NCI-H446 (cell line): Measurements from ENCODE around the gene STPG2.

Experiments
- DNase-seq, 2 experiments: peaks; one replicate each; lab custom pipeline; 2025; lab: John Stamatoyannopoulos, UW

Gene STPG2

GRCh38 chr4:98143001-98143899 is at the start of gene STPG2:
TSS of gene STPG2 (minus strand) at chr4:98143476.
- peak; percentile 78 to 94 for DNase-seq

DNA sequence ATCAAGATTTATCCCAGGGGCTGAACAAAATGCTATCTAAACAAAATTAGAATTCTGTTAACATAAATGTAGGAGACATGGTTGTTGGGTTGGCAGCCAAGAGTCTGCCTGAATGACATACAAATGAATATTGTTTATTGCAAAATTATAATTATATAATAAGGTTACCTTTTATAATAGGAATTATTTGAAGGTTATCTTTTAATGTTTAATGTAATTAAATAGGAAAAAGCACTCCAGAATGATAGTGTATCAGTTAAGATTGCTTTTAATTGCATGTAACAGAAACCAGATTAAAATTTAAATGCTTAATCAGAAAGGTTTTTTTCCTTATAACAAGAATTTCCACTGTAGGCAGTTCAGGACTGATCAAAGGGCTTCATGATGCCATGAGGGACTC is 42.0 kb upstream of the STPG2 start:
- DNase-seq, result no peak

DNA sequence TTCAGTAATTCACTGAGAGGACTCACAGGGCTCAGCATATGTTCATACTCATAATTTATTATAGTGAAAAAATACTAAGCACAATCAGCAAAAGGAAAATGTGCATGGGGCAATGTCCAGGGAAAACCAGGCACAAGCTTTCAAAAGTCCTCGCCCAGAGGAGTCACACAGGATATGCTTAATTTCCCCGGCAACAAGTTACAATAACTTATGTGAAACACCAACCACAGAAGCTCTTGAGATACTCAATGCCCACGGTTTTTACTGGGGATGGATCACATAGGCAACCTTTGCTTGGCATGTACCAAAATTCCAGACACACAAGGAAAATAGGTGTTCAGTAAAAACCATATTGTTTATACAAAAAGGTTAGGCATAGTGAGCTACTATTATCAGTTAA is 38.5 kb upstream of the STPG2 start:
- DNase-seq, result no peak

DNA sequence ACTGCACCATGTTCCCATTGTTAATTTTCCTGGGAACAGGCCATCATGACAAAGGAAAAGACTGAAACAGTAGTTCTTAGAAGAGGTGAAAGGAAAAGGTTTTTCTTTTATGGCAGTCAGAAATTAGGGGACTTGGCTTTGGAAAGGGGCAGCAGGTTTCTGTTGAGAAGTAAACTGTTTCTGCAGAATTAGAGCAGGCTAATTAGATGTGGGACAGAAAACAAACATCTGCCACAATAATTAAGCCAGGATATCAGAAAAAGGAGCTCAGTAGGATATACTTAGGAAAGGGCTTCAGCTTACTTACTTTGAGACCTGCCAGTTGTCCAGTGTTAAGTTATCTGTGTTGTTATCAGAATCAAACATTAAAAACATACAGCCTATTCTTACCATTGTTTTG is 36.7 kb upstream of the STPG2 start:
- DNase-seq, result peak in 1 of 2 experiments; percentile 27

- DNase-seq, result no peak
Observed at GRCh38 chr4:98176531-98176930, 33.3 kb upstream of the STPG2 start.

DNA sequence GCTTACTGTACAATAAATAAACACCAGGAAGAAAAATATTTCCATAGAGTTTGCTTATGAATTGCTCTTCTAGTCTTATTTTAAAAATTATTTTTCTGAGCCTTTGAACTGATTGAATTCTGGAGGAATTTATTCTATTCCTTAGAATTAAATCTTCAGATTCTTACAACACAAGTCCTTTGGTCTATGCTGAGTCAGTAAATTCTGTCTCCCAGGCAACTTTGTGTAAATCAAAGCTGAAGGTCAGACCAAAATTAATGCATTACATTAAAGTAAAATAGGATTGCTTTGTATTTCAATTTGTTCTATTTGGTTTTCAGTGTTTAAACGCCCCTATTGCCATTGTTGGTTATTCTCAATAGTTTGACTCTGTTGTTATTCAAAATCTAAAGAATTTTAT is 26.8 kb upstream of the STPG2 start:
- DNase-seq, result no peak

GRCh38 chr4:98166731-98167041 is 23.4 kb upstream of the STPG2 start:
- DNase-seq, result no peak

DNA sequence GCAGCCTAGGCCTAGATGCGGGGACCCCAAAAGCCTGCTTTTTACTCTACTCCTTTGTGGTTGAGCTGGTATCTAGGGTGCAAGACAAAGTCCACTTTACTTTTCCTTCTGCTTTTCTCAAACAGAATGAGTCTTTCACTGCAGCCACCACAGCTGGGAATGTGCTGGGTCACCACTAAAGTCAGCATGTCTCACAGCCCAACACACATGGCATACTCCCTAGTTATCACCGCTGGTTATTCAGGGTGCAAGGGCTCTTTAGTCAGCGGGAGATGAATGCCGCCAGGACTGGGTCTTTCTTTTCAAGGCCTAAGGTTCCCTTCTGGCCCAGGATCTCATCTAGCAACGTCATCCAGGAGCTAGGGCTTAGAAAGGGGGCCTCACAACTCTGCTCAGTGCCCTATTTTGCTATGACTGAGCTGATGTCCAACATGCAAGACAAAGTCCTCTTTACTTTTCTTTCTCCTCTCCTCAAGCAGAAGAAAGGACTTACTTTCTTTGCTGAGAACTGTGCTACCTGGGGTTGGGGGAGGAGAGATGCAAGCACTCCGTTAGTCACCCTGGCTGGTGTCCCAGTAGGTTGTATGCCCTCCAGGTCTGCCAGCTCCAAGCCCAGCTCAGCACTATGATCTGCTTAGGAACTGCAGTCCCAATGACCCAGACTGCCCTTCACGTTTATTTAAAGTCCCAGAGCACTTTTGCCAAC is 22.9 kb upstream of the STPG2 start:
- peak in 1 of 2 experiments; percentile 4 for DNase-seq

DNA sequence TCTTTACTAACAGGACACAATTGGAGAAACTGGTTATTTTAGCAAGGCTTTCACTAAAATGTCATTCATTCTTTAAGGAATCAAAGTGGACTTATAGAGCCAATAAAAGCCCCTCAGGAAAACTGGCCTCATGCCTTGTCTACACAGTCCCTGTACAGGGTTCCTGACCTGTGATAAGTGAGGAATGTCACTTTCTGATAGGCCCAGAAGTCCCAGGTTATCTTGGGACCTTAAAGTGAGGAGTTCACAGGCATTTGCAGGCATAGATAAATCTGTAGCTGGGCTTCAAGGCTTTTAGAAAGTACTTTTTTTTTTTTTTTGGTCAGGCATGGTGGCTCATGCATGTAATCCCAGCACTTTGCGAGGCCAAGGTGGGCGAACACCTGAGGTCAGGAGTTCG is 19.4 kb upstream of the STPG2 start:
- no peak for DNase-seq

DNA sequence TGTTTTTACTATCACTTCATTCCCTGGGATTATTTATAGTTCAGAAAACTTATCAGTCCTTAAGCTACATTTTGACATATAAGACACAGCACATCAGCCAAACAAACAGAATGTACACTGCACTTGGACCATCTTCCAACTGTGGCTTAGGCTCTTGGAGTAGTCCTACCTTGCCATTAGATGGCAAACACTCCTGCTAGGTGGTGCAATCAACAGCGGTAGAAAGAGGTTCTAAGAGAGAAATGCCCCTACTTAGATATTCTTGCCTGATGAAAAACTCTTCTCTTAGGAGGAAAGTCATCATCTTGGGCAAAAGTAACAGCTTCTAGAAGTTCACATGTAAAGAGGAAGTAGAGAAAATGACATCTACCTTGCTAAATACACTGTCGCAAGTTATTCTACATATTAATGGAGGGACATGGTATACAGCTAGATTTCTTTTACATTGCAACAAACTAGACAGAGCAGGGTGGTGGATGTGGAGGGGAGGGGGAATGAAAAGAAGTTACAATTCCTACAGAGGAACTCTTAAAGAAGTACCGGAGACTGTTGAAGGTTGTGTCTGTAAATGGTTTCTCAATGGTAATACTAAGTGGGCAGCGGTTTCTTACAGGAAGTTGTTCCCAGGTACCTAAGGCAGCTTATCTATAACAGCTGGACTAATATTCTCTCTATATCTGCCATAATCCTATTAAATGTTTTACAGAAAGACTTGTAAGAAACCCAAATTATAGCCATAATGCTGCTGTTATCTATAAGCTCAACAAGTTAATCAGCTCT is 8.1 kb upstream of the STPG2 start:
- DNase-seq, result no peak

DNA sequence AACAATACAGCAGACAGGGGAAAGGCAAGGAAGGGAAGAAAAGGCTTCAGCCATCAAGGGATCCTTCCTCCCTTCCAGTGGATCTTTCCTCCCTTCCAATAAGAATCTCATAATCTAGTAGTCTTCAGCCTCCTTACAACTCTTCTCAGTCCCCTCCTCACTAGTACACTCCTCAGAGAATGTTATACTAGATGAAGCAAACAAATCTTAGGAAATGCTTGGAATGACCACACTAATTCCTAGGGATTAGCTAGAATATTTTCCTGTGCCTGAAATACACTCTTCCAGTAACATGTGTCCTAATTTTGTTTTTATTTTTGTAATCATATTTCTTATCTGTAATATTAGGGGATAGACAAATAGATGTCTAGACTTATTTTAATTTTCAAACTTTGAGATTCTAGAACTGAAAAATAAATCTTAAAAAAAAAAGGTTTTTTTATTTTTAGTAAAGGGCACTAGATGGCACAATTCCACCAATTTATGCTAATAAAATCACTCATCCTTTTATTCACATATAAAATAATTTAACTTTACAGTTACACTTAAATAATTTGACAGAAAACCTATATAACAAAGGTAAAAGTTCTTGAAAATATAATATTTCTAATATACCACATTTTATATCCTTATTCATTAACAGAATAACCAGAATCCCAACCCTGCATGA is 7.0 kb upstream of the STPG2 start:
- DNase-seq, result no peak

GRCh38 chr4:98148856-98149255 is 5.6 kb upstream of the STPG2 start:
- DNase-seq, result no peak

DNA sequence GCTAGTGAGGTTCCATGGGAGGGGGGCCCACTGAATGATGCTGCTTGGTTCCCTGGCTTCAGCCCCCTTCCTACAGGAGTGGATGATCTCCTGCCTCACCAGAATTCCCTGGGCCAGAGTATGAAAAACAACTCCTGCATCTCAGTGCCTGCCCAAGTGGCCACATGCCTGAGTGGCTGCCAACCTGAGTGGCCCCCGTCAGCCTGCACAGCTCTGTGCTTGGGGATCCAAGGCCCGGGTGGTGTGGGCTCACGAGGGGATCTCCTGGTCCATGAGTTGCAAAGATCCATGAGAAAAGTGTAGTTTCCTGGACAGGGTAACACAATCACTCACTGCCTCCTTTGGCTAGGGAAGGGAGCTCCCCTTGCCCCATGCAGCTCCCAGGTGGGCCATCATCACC is 17.1 kb downstream of the STPG2 start:
- DNase-seq, result no peak

GRCh38 chr4:98125585-98125984 is 17.7 kb downstream of the STPG2 start:
- no peak for DNase-seq

- no peak for DNase-seq
Observed at GRCh38 chr4:98117363-98117762, 25.9 kb downstream of the STPG2 start.

GRCh38 chr4:98113012-98113411 is 30.3 kb downstream of the STPG2 start:
- DNase-seq, result peak in 1 of 2 experiments; percentile 64

DNA sequence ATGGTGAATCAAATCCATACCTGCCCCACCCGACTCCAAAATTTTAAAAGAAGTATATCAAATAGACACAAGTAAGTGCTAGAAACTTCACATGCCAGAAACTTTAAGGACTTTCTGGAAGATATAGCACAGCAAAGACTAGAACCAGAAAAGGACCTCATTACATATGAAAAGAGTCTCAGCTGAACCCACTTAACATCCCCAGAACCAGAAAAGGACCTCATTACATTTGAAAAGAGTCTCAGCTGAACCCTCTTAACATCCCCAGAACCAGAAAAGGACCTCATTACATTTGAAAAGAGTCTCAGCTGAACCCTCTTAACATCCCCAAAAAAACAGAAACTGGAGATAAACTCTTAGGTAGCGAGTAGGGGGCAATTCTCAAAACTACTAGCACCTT is 32.3 kb downstream of the STPG2 start:
- DNase-seq, result no peak

- no peak for DNase-seq
Observed at GRCh38 chr4:98110214-98110613, 33.1 kb downstream of the STPG2 start.

- DNase-seq, result no peak
Observed at GRCh38 chr4:98102660-98103059, 40.6 kb downstream of the STPG2 start.

GRCh38 chr4:98101988-98102387 is 41.3 kb downstream of the STPG2 start:
- DNase-seq, result no peak

DNA sequence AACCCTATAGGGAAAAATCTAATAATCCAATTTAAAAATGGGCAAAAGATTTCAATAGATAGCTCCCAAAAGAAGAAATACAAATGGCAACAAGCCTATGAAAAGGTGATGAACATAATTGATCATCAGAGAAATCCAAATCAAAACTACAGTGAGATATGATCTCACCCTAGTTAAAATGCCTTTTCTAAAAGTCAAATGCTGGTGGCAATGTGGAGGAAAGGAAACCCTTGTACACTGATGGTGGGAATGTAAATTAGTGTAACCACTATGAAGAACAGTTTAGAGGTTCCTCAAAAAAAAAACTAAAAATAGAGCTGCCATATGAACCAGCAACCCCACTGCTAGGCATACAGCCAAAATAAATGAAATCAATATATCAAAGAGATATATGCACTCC is 44.5 kb downstream of the STPG2 start:
- DNase-seq, result no peak

- no peak for DNase-seq
Observed at GRCh38 chr4:98094118-98094517, 49.2 kb downstream of the STPG2 start.
